ENCODE measurements around the gene CEMIP.

CEMIP gene

DNA sequence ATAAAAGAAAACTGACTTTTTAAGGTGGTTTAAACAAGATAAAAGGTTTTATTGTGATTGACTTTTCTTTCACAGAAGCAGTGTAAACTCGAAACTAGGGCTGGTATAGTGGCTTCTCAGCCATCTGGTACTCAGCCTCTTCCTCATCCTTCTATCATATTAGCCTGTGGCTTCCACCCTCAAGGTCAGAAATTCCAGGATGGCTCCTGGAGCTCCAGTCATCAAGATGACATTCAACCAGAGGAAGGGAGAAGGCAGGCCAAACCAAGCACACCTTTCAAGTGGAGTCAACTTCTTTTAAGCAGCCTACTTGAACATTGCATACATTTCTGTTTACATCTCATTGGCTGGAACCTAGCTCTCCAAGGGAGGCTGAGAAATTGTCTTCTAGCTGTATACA is 211.8 kb downstream of the CEMIP start:
- no peak for DNase-seq (ENCODE audit: low read depth)
- TF ChIP-seq, protein P1, sequence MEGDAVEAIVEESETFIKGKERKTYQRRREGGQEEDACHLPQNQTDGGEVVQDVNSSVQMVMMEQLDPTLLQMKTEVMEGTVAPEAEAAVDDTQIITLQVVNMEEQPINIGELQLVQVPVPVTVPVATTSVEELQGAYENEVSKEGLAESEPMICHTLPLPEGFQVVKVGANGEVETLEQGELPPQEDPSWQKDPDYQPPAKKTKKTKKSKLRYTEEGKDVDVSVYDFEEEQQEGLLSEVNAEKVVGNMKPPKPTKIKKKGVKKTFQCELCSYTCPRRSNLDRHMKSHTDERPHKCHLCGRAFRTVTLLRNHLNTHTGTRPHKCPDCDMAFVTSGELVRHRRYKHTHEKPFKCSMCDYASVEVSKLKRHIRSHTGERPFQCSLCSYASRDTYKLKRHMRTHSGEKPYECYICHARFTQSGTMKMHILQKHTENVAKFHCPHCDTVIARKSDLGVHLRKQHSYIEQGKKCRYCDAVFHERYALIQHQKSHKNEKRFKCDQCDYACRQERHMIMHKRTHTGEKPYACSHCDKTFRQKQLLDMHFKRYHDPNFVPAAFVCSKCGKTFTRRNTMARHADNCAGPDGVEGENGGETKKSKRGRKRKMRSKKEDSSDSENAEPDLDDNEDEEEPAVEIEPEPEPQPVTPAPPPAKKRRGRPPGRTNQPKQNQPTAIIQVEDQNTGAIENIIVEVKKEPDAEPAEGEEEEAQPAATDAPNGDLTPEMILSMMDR (IDR thresholded peaks at IDR 0.05; ENCODE audit: control insufficient read depth, extremely low read depth, insufficient read depth), result no peak
- H3K4me3 ChIP-seq (ENCODE audit: low read depth, low read length), result no peak overlapping the region

DNA sequence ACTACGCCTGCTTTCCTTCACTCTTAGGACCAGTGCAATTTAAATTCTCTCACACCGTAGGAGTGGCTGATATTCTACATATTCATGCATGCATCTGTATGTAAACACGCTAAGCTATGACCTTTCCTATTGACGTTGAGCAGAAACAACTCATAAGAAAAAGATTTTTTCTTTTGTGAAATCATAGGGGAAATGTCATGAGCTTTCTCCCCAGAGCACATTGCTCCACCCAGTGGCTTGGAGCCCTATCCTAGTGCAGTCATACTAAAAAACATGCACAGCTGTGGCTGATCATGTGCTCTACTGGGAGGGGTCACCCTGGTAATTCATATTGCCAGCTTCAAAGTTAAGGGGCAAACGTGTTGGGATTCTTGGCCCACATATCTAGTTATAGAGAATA is 212.3 kb downstream of the CEMIP start:
- TF ChIP-seq, protein P1 (IDR thresholded peaks at IDR 0.05; ENCODE audit: control insufficient read depth, extremely low read depth, insufficient read depth), result no peak
- H3K4me3 ChIP-seq (ENCODE audit: low read depth, low read length), result no peak overlapping the region
- DNase-seq (ENCODE audit: low read depth), result no peak

DNA sequence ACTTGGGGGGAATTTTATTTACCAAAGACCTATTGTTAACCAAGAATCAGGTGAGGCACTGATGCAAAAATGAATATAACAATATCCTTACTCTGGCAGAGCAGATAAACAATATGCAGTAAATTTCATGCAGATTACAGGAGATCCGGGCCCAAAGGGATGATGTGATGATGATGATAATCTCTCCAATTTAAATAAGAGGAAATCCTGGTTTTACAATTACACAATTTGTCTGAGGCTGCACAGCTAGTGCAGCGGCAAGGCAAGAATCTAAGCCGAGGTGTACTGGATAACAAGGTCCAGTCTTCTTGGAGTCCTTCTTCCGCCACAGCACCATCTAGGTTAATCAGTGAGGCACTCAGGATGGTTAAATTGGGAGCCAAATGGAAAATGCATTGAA is 212.8 kb downstream of the CEMIP start:
- TF ChIP-seq, protein P1 (IDR thresholded peaks at IDR 0.05; ENCODE audit: control insufficient read depth, extremely low read depth, insufficient read depth), result no peak
- no peak overlapping the region for H3K4me3 ChIP-seq (ENCODE audit: low read depth, low read length)
- no peak for DNase-seq (ENCODE audit: low read depth)

DNA sequence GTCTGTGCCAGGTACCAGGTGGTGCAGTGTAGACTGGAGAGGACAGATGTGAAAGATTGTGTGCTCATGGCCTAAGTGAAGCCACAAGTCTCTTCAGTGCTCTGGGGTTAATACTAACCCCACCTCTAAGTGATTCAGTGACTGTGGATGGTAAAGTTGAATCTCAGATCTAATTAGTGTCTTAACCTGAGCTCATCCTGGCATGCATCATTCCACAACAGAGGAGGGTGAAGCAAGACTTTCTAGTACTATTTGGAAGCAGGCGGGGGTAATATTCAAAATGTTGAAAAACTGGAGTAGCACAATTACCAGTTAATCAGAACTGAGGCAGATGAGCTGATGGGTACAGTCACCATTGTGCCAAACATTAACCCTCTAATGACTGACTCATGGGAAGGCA is 213.3 kb downstream of the CEMIP start:
- H3K4me3 ChIP-seq (ENCODE audit: low read depth, low read length), result no peak overlapping the region
- TF ChIP-seq, protein P1 (IDR thresholded peaks at IDR 0.05; ENCODE audit: control insufficient read depth, extremely low read depth, insufficient read depth), result no peak
- DNase-seq (ENCODE audit: low read depth), result no peak

DNA sequence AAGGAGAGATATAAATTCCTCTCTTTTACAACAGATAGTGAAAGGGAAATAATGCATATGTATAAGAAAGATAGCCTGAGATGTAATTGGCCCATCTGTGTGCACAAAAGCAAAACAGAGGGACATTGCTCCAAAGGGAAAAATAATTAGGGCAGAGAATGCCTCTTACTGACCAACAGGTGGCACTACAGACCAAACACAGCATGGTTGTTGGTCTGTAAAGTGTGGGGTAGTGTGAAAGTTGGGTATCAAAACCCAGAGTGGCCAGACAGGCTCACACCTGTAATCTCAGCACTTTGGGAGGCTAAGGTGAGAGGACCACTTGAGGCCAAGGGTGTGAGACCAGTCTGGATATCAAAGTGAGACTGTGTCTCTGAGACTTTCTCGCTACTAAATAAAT is 217.1 kb downstream of the CEMIP start:
- no peak for DNase-seq (ENCODE audit: low read depth)
- H3K4me3 ChIP-seq (ENCODE audit: low read depth, low read length), result no peak overlapping the region
- TF ChIP-seq, protein P1 (IDR thresholded peaks at IDR 0.05; ENCODE audit: control insufficient read depth, extremely low read depth, insufficient read depth), result peak; percentile 53

DNA sequence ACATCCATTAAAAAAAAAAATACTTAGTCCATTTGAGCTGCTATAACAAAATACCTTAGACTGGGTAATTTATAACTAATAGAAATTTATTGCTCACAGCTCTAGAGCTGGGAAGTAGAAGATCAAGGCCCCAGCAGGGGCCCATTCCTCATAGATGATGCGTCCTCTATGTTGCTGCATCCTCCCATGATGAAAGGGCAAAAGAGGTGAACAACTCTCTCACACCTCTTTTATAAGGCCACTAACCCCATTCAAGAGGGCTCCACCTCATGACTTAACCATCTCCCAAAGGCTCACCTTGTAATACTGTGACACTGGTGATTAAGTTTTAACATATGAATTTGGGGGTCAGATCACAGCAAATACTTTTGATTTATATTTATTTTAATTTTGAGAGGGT is 218.5 kb downstream of the CEMIP start:
- no peak for DNase-seq (ENCODE audit: low read depth)
- TF ChIP-seq, protein P1 (IDR thresholded peaks at IDR 0.05; ENCODE audit: control insufficient read depth, extremely low read depth, insufficient read depth), result no peak
- no peak overlapping the region for H3K4me3 ChIP-seq (ENCODE audit: low read depth, low read length)

DNA sequence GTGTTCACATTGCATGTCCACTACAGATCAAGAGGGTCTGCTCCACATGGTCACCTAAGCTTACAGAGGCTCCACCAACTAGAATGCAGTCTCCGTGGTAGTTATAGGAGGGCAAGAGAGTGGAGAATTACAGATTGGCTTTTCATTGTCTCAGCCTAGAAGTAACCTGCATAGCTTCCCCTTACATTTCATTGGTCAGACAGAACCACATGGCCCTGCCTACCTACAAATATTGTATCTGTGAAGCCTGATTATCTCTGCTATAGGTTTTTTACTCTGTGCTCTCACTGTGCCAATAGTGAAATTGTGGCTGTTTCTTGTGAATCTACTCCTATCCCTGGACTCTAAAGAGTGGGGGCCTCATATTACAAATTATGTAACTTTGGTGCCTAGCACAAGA is 219.1 kb downstream of the CEMIP start:
- no peak for DNase-seq (ENCODE audit: low read depth)
- TF ChIP-seq, protein P1 (IDR thresholded peaks at IDR 0.05; ENCODE audit: control insufficient read depth, extremely low read depth, insufficient read depth), result no peak
- no peak overlapping the region for H3K4me3 ChIP-seq (ENCODE audit: low read depth, low read length)

Measured in LNCaP clone FGC (cell line).